CD4-positive, alpha-beta T cell treated with Interleukin-21 for 1 hour (primary cell): Measurements from ENCODE around the gene CEP72.

Experiments used
- DNase-seq: peaks from one replicate; pipeline ENCODE4 v3.0.0-alpha.2; 2020

CEP72 gene

GRCh38 chr5:661891-662750, 50.0 kb downstream of the CEP72 start:
- no peak for DNase-seq

GRCh38 chr5:662751-663435, 50.8 kb downstream of the CEP72 start:
- no peak for DNase-seq

- no peak for DNase-seq
Measured at GRCh38 chr5:663436-664342, 51.5 kb downstream of the CEP72 start.

DNA sequence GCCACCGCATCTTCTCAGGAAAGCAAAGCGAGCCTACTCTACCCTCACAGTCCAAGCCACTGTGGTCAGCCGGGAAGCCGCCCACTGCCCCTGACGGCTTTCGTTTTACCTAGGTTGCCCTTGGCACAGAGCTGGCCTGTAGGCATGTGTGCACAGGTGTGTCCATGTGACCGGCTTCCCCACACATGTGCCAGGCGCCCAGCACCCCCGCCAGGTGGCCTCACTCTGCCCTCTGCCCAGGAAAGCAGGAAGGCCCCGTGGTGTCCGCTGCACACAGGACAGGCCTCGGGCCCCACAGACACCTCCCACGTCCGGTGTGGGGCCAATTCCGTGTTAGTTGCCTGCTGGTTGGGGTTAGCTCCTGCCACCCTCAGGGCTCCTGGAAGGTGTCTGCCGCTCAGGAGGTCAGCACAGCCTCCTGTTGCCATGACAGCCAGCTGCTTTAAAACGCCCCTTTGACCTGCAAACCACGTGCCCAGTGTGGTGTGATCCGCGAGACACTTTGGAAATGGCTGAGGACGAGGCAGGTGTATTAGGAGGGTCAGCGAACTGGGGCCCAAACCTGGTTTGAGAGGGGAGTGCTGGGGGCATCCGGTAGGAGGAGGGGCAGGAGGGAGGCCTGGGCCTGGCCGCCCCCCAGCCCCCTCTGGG, 52.3 kb downstream of the CEP72 start:
- no peak for DNase-seq

DNA sequence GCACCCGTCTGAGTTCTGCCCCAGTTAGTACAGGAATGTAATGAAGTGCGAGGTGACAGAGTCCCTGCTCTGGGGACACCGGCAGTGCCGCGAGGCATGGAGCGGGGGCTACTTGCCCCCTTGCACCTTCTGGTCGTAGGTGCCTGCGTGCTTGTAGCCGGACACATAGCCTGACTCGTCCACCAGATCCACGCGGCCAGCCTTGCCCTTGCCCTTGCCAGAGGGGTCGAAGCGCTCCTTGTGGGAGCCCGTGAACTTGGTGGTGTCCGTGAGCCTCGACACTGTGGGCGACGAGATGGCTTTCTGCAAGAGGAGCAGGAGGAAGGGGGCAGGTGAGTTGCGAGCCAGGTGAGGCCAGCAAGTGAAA, 52.8 kb downstream of the CEP72 start:
- DNase-seq, result no peak

- no peak for DNase-seq
Measured at GRCh38 chr5:665541-665955, 53.4 kb downstream of the CEP72 start.

GRCh38 chr5:665956-666711, 54.0 kb downstream of the CEP72 start:
- DNase-seq, result no peak

DNA sequence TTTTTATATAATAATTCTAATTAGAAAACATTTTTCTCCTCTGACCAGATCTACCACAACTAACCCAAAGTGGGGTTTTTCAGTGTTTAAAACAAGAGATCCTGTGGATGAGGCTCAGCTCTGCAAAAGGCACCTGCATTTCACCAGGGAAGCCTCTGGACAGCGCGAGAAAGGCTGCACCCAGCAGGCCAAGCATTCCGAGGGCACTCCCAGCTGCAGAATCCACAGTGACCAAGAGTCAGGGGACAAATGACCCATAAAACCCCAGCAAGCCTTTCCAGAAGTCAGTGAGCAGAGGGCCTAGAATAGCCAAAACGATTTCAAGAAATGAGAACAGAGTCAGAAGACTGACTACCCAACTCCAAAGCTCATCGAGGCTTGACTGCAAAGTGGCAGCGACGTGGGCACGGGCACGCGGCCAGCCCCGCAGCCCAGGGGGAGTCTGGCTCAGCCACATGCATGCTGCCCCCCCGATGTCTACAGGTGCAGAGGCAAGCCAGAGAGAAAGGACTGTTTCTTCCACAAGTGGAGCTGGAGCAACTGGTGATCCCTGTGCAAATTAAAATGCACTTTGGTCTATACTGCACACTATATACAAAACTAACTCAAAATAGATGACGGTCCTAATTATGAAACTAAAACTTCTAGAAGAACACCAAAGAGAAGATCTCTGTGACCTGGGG, 54.8 kb downstream of the CEP72 start:
- no peak for DNase-seq

DNA sequence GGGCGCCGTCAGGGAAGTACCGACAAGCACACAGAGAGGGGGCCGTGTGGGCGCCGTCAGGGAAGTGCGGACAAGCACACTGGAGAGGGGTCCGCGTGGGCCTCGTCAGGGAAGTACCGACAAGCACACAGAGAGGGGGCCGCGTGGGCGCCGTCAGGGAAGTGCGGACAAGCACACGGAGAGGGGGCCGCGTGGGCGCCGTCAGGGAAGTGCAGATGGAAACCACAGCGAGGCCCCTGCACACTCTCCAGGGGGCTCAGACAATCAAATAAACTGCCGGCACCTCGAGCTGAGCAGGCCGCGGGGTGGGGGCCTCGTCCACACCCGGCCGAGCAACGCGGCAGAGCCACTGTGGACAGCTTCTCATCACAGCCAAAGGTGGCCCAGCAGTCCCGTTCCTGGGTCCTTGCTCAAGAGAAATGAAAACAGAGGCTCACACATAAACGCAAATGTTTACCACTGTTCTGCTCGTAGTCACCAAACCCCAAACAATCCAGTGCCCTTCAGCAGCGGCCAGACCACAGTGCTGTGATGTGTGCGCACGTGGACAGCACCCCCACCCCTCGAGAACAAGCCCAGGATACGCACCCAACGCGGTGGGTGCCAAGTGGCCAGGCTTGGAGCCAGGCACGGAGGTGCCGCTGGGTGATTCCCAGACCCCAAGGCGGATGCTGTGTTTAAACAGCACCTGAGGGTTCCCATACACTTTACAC, 56.3 kb downstream of the CEP72 start:
- no peak for DNase-seq

DNA sequence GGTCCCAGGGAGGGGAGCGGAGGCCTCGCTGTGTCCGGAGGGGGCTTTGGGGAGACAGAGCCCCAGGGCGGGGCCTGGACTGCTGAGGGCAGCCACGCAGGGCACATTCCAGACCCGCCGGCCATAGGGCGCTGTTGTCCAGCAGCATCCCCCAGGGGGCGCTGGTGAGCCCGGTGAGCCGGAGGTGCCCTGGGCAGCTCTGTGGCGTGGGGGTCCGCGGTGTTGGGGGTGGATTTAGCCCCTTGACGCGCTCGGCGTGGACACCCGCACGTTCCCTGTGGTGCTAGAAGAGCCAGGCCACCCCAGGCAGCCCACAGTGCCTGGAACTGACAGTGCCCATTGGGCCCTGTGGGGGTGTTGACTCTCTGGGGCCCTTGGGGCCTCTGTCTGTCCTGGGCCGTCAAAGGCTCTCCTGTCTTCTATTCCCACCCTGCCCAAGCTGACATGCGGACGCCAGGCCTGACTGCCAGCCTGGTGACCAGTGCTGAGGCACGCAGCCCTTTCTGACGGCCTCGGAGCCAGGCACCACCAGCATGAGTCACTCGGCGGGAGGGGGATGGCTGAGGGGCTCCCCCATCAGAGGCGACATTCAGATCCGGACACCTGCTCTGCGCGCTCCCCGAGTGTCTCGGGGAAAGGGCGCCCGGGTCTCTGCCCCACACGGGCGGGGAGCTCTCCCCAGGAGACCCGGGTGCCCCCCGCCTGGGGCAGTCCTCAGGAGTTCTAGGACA, 57.1 kb downstream of the CEP72 start:
- DNase-seq, result peak; percentile 47

DNA sequence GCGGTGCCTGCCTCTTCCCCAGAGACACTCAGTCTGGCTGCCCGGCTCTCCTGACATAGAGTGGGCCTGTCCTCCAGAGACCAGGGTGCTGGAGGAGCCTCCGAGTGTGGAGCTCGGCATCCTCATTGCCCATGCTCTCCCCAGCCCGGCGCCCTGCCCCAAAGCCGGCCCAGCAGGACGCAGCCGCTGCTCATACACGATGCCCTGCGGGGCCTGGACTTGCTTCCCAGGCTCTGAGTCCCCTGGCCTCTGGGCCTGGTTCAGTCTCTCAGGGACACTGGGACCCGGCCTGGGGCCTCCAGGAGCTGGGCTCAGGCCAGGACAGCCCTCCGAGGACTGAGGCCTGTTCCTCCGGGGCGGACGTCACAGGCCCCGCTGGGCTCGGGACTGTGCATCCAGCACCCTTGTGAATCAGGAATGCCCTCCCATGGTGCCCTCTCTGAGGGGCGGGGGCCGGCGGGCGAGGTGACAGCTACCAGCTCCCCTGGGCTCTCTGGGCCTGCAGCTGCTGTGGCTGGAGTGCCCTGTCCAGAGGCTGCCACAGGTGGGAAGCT, 57.8 kb downstream of the CEP72 start:
- no peak for DNase-seq

- DNase-seq, result no peak
Measured at GRCh38 chr5:670396-671270, 58.5 kb downstream of the CEP72 start.

DNA sequence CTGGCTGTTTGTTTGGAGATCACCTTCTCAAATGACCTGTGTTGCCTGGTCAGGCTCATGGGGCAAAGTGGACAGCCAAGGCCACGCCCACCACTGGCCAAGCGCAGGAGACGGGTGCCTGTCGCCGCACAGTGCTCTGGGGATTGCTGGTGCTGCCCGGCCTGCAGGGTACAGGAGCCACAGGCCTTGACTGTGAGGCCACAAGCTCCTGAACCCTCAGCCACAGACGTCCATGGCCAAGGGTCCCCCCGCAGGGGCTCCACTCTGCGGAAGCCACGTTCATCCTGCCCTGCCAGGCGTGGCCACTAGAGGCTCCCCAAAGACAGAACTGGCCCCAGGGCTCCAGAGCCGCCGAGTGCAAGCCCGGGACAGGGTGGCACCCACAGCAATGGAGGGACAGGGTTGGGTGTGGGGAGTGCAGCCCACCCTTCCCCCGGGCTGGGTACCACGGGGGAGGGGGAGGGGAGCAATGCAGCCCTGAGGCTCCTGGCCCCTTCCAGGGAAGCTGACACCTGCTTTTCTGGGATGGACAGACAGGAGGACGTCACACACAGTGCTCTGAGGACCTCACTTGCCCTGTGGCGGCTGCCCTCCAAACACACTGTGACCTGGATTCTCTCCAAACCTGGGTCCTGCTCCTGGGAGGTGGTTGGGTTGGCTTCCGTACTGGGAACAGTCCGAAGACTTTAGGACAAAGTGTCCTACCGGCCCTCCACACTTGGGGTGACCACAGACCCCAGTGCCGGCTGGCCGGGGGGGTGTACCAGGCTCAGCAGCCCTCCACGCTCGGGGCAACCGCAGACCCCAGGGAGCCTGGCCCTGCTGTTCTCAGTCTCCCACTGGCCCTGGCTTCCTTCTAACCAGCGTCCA, 59.6 kb downstream of the CEP72 start:
- peak; percentile 75 for DNase-seq

DNA sequence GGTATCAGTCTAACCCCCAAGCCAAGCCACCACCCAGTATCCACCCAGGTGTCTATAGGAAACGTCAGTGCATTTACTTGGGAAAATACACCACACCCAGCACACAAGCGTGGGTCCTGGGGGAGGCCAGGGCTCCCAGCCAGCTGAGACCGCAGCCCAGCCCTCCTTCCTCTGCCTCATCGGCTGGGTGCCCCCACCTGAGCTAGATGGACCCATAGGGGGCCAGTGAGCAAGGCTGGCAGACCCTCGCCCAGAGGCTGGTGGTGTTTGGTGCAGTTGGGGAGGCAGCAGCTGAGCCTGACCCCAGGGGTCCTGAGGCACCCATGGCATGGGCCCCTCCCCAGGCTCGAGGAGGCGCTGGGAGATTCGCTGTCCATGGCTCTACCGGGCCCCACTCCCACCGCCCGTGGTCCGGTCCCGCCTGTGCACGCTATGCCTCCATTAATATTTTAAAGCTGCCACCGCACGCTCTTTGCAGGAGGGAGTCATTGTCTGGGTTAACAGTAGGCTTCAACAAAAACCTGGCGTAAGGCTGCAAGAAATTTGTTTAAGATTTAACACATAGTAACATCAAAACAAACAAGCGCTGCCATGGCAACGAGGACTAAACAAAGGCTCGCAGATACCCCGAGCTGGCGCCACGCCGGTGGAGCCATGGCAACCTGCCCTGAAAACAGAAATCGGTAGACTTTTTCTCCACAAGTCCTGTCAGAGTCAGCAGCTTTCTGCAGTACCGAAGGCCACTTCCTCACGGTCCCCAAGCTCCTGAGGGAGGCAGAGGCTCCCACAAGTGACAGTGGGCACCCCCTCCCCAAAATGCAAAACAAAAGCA, 60.4 kb downstream of the CEP72 start:
- DNase-seq, result peak; percentile 89

DNA sequence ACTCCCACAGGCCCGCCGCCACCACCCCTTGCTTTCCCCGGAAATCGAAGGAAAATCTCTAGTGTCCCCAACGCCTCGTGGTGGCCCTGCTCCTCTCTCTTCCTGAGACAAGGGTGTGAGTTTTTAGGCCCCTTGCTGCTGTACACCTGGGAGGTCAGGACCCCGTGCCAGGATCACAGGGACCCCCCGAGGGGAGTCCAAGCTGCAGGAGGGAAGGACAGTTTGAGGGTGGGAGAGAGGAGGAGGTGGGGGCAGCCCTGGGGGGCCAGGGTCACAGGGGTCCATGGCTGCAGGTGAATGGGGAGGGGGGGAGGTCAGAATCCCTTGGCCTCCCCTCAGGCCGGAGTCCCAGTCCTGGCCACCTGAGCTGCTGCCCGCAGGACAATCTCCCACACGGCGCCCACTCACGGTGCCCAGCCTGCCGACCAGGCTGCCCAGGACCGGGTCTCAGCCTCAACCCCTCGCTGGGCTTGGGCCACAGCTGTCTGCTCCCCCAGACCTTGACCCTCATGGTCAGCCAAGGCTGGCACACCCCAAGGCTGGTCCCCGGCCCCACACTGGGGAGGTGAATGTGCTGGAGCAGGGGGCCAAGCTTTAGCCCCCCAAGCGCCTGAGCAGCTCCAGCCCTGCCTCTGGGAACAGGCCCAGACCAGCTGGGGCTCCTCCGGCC, 61.2 kb downstream of the CEP72 start:
- DNase-seq, result no peak
